H9 (cell line): ENCODE measurements around the gene COQ8A. TPM values are rescaled to one million over a fixed set of nuclear protein-coding genes. Genes with fewer than 3 reads are reported as not detected.

ENCODE experiments used
- DNase-seq: peaks from one replicate; pipeline ENCODE4 v3.0.0-alpha.2; 2017
- H2AFZ ChIP-seq: one replicate; pipeline ENCODE4 v1.6.1; 2013; ENCODE audit warnings: mild to moderate bottlenecking, low read length, control low read depth, moderate library complexity
- H2AK5ac ChIP-seq: 2 replicates; pipeline ENCODE4 v1.6.1; 2013; ENCODE audit warnings: low read length, control low read depth, mixed read lengths; ENCODE audit not compliant: insufficient read length
- H2BK120ac ChIP-seq: one replicate; pipeline ENCODE4 v1.6.1; 2013; ENCODE audit warnings: low read depth, mild to moderate bottlenecking, low read length, control low read depth, inconsistent platforms; ENCODE audit not compliant: poor library complexity, severe bottlenecking
- H2BK12ac ChIP-seq: 2 replicates; pipeline ENCODE4 v1.6.1; 2013; ENCODE audit warnings: low read length, control low read depth, mixed read lengths, low read depth; ENCODE audit not compliant: insufficient read length
- H2BK15ac ChIP-seq: 2 replicates; pipeline ENCODE4 v1.6.1; 2013; ENCODE audit warnings: low read depth, low read length, control low read depth
- H2BK20ac ChIP-seq: one replicate; pipeline ENCODE4 v1.6.1; 2013; ENCODE audit warnings: low read depth, mild to moderate bottlenecking, low read length, control low read depth, inconsistent platforms; ENCODE audit not compliant: poor library complexity, severe bottlenecking
- H2BK5ac ChIP-seq: 2 replicates; pipeline ENCODE4 v1.6.1; 2013; ENCODE audit warnings: low read length, control low read depth, mixed read lengths; ENCODE audit not compliant: insufficient read length
- H3K14ac ChIP-seq: 2 replicates; pipeline ENCODE4 v1.6.1; 2013; ENCODE audit warnings: low read length, control low read depth; ENCODE audit not compliant: insufficient read depth
- H3K18ac ChIP-seq: 2 replicates; pipeline ENCODE4 v1.6.1; 2013; ENCODE audit warnings: low read depth, mild to moderate bottlenecking, mixed read lengths, low read length, control low read depth; ENCODE audit not compliant: insufficient read length
- H3K23ac ChIP-seq: 2 replicates; pipeline ENCODE4 v1.6.1; 2013; ENCODE audit warnings: low read length, control low read depth, mixed read lengths, low read depth; ENCODE audit not compliant: insufficient read length
- H3K23me2 ChIP-seq: 2 replicates; pipeline ENCODE4 v1.6.1; 2013; ENCODE audit warnings: low read depth, mild to moderate bottlenecking, mixed read lengths, low read length, control low read depth; ENCODE audit not compliant: insufficient read length, poor library complexity, severe bottlenecking
- H3K27ac ChIP-seq: 2 replicates; pipeline ENCODE4 v1.5.1; 2013; ENCODE audit warnings: low read length, control low read depth, mixed read lengths, low read depth; ENCODE audit not compliant: insufficient read length
- H3K27me3 ChIP-seq: 2 replicates; pipeline ENCODE4 v1.6.1; 2013; ENCODE audit warnings: low read length, control low read depth, inconsistent platforms; ENCODE audit not compliant: insufficient read depth
- H3K4ac ChIP-seq: 2 replicates; pipeline ENCODE4 v1.6.1; 2013; ENCODE audit warnings: low read depth, mild to moderate bottlenecking, control low read depth, inconsistent platforms, low read length, moderate library complexity
- H3K4me1 ChIP-seq: 2 replicates; pipeline ENCODE4 v1.6.1; 2013; ENCODE audit warnings: low read length, control low read depth, inconsistent platforms; ENCODE audit not compliant: insufficient read depth
- H3K4me2 ChIP-seq: 2 replicates; pipeline ENCODE4 v1.6.1; 2013; ENCODE audit warnings: low read length, control low read depth, mixed read lengths; ENCODE audit not compliant: insufficient read length, insufficient read depth
- H3K56ac ChIP-seq: 2 replicates; pipeline ENCODE4 v1.6.1; 2013; ENCODE audit warnings: low read depth, mild to moderate bottlenecking, mixed read lengths, low read length, control low read depth; ENCODE audit not compliant: insufficient read length
- H3K79me1 ChIP-seq: 2 replicates; pipeline ENCODE4 v1.6.1; 2013; ENCODE audit warnings: low read depth, mild to moderate bottlenecking, moderate library complexity, low read length, control low read depth, inconsistent platforms; ENCODE audit not compliant: insufficient read depth, poor library complexity, severe bottlenecking
- H3K79me2 ChIP-seq: 2 replicates; pipeline ENCODE4 v1.6.1; 2013; ENCODE audit warnings: low read length, control low read depth, inconsistent platforms; ENCODE audit not compliant: insufficient read depth
- H3K9ac ChIP-seq: 2 replicates; pipeline ENCODE4 v1.6.1; 2013; ENCODE audit warnings: low read length, control low read depth, mixed read lengths; ENCODE audit not compliant: insufficient read length; ENCODE audit errors: extremely low read depth
- H3K9me3 ChIP-seq: one replicate; pipeline ENCODE4 v1.6.1; 2013; ENCODE audit warnings: low read depth, low read length, inconsistent platforms; ENCODE audit not compliant: control insufficient read depth
- H3T11ph ChIP-seq: one replicate; pipeline ENCODE4 v1.6.1; 2013; ENCODE audit warnings: mild to moderate bottlenecking, low read length, control low read depth, inconsistent platforms
- H4K20me1 ChIP-seq: one replicate; pipeline ENCODE4 v1.6.1; 2013; ENCODE audit not compliant: control insufficient read depth, insufficient read length, insufficient read depth
- H4K5ac ChIP-seq: 2 replicates; pipeline ENCODE4 v1.6.1; 2013; ENCODE audit warnings: low read depth, mild to moderate bottlenecking, mixed read lengths, low read length, control low read depth; ENCODE audit not compliant: insufficient read length
- H4K8ac ChIP-seq: replicated peaks from 2 replicates; pipeline ENCODE4 v1.6.1; 2013; ENCODE audit warnings: low read length, control low read depth, mixed read lengths, low read depth; ENCODE audit not compliant: insufficient read length
- H4K91ac ChIP-seq: 2 replicates; pipeline ENCODE4 v1.6.1; 2013; ENCODE audit warnings: low read depth, mild to moderate bottlenecking, moderate library complexity, mixed read lengths, low read length, control low read depth; ENCODE audit not compliant: insufficient read length
- H3K27ac Mint-ChIP-seq, 3 experiments: 2 replicates in 2 of 3; 3 replicates in 1 of 3; pipeline ENCODE4 v1.8.0; 2020 to 2021; ENCODE audit warnings: mixed read lengths in 3 of 3, mild to moderate bottlenecking in 1 of 3, moderate library complexity in 1 of 3
- H3K27me3 Mint-ChIP-seq: 2 replicates; pipeline ENCODE4 v1.8.0; 2021; ENCODE audit warnings: low read depth, mild to moderate bottlenecking, moderate library complexity, mixed read lengths
- H3K36me3 Mint-ChIP-seq, 3 experiments: 2 replicates in 2 of 3; 3 replicates in 1 of 3; pipeline ENCODE4 v1.8.0; 2020 to 2021; ENCODE audit warnings: low read depth in 3 of 3, mixed read lengths in 3 of 3; ENCODE audit not compliant: insufficient read depth in 1 of 3
- H3K4me1 Mint-ChIP-seq, 2 experiments: 2 replicates each; pipeline ENCODE4 v1.8.0; 2020; ENCODE audit warnings: mixed read lengths in 2 of 2
- H3K4me3 Mint-ChIP-seq, 2 experiments: 2 replicates in 1 of 2; 3 replicates in 1 of 2; pipeline ENCODE4 v1.8.0; 2020 to 2021; ENCODE audit warnings: mild to moderate bottlenecking in 2 of 2, mixed read lengths in 2 of 2, moderate library complexity in 1 of 2
- H3K9me3 Mint-ChIP-seq, 2 experiments: 2 replicates in 1 of 2; 3 replicates in 1 of 2; pipeline ENCODE4 v1.8.0; 2020; ENCODE audit warnings: mild to moderate bottlenecking in 2 of 2, mixed read lengths in 2 of 2, moderate library complexity in 1 of 2
- WGBS: extraction: QIAGEN DNeasy Blood & Tissue Kit; methylation state at CpG from one replicate; pipeline ENCODE4 v1.1.7; 2013; ENCODE audit warnings: missing lambda C conversion rate, low lambda C conversion rate, mixed read lengths; ENCODE audit not compliant: insufficient read length; ENCODE audit errors: extremely low coverage; 5-methylcytosine and 5-hydroxymethylcytosine counted together
- total RNA-seq: library from RNA; stranded (reverse); gene quantifications from 2 replicates; pipeline ENCODE4 v1.2.1, GENCODE V29; 2021
- TF ChIP-seq, protein P1 (sequence below): fragments of 200-600 bp; sonication (generic); conservative IDR thresholded peaks from 3 replicates; pipeline ENCODE4 v1.8.0; 2021; ENCODE audit warnings: antibody characterized with exemption, mild to moderate bottlenecking

The COQ8A gene
- total RNA-seq, 1 experiment from 2014 or later, result 26.0 TPM

DNA sequence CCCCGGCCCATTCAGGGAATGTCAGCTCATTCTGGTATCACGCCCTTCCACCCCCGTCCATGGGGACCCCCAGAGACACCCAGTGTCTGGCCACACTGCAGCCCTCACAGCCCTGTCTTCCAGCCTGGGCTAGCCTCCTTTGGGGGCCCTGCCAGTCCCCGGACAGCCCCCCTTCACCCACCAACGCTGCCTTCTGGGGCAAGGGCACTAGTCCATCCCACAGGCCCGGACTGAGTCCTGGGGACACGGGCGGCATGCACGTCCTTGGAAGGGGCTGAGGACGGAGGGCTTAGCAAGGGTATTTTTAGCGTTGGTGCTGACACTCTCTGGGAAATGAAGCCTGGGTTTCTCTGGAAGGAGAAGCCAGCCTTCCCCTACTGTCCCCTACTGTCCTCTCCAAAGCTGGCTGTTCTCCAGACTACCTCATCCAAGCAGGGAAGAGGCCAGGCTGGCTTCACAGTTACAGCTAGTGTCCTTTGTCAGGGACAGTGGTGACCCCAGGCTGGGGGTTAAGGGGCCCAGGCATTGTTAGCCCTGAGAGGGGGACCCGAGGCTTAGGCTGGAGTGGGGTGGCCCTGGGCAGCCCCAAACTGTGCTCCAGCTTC, 39.5 kb downstream of the COQ8A start:
- H2BK15ac ChIP-seq, result no peak overlapping the region
- H3K79me2 ChIP-seq, result no peaks in the 10 kb centered on the region
- Mint-ChIP-seq H3K36me3 (peaks cover 2 to 10% (median 3%) of the 10 kb centered on the region in 3 experiments; a peak in 4 of 7 replicates), H3K27me3 (no peaks in the 10 kb centered on the region), H3K4me1 (peaks cover 4 to 5% of the 10 kb centered on the region in 2 experiments; a peak in 3 of 4 replicates), H3K27ac (peak overlapping the region in 1 of 3 experiments; percentile 44; a peak in 1 of 7 replicates), H3K9me3 (no peaks in the 10 kb centered on the region), H3K4me3 (no peak overlapping the region)
- H3K79me1 ChIP-seq, result no peaks in the 10 kb centered on the region
- no peak overlapping the region for H4K5ac ChIP-seq
- H3K4me1 ChIP-seq, result no peaks in the 10 kb centered on the region
- H3K4ac ChIP-seq, result no peak overlapping the region
- H3K14ac ChIP-seq, result no peak overlapping the region
- no peaks in the 10 kb centered on the region for H3K27me3 ChIP-seq
- no peak overlapping the region for H2BK120ac ChIP-seq
- H3K9ac ChIP-seq, result no peak overlapping the region
- no peaks in the 10 kb centered on the region for H3K23me2 ChIP-seq
- no CpG with 5 or more reads among the region's 12 CpGs for WGBS
- no peaks in the 10 kb centered on the region for H3K9me3 ChIP-seq
- H4K91ac ChIP-seq, result no peak overlapping the region
- no peaks in the 10 kb centered on the region for H4K20me1 ChIP-seq
- no peak for DNase-seq
- TF ChIP-seq, protein P1, sequence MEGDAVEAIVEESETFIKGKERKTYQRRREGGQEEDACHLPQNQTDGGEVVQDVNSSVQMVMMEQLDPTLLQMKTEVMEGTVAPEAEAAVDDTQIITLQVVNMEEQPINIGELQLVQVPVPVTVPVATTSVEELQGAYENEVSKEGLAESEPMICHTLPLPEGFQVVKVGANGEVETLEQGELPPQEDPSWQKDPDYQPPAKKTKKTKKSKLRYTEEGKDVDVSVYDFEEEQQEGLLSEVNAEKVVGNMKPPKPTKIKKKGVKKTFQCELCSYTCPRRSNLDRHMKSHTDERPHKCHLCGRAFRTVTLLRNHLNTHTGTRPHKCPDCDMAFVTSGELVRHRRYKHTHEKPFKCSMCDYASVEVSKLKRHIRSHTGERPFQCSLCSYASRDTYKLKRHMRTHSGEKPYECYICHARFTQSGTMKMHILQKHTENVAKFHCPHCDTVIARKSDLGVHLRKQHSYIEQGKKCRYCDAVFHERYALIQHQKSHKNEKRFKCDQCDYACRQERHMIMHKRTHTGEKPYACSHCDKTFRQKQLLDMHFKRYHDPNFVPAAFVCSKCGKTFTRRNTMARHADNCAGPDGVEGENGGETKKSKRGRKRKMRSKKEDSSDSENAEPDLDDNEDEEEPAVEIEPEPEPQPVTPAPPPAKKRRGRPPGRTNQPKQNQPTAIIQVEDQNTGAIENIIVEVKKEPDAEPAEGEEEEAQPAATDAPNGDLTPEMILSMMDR, result no peak
- H3K27ac ChIP-seq, result no peak overlapping the region
- H2AFZ ChIP-seq, result no peak overlapping the region
- H3K4me2 ChIP-seq, result no peak overlapping the region
- H3K56ac ChIP-seq, result no peak overlapping the region
- H3T11ph ChIP-seq, result no peak overlapping the region
- no peak overlapping the region for H2BK12ac ChIP-seq
- no peak overlapping the region for H3K23ac ChIP-seq
- H2BK5ac ChIP-seq, result no peak overlapping the region
- H2BK20ac ChIP-seq, result no peak overlapping the region
- H2AK5ac ChIP-seq, result no peak overlapping the region
- no peak overlapping the region for H4K8ac ChIP-seq
- no peak overlapping the region for H3K18ac ChIP-seq
